Measurements from ENCODE around the gene MDK. TPM values are rescaled to one million over a fixed set of nuclear protein-coding genes. Genes with fewer than 3 reads are reported as not detected.
A peak's percentile ranks its signal among the peaks of the same experiment; 100 is the strongest.

MDK gene
- total RNA-seq, 1 donor from 2014 or later: 5.4 TPM

DNA sequence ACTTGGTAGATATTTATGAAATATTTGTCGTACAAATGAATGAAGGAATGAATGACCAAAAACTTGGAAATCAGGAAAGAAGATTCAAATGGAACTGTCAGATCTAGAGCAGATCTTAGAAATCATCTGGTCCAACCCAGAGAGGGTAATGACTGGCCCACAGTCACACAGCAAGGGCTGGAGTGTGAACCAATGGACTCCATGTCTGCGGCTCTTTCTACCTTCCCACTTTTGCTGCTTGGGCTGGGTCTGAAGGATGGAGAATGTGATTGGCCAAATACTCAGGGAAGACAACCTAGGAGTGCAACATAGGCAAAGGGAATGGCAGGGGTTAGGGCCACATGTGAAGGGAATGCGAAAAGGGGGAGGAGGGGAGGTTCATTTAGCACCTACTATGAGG is 40.0 kb upstream of the MDK start:
- Mint-ChIP-seq H3K9me3 (no peaks in the 10 kb centered on the region), H3K36me3 (ENCODE audit: low read depth) (no peaks in the 10 kb centered on the region), H3K4me1 (peaks cover 60% of the 10 kb centered on the region), H3K27me3 (peaks cover 2% of the 10 kb centered on the region), H3K27ac (no peak overlapping the region), H3K4me3 (no peak overlapping the region)
- DNase-seq: no peak
- intact Hi-C loops (cut with micrococcal nuclease): loop anchor here (10.0 kb wide), 1 partner anchor 497 kb away; the partner anchor contains the start of gene CRY2

DNA sequence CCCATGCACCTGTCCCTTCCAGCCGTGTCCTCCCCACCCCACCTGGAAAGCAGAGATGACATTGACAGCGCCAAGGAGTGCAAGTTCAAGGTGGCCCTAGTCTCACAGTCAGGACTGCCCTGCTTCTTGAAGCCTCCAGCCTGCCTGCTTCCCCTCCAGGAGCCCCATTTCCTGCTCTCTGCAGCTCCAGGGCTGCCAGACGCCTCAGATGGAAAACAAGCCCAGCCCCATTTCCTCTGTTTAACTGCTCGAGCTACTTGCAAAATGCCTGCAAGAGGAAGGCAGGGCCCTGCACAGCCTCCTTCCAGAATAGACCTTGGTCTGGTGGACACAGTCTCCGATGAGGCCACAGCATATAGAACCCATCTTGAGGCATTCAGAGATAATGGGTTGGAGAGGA is 39.2 kb upstream of the MDK start:
- no peak overlapping the region for H3K4me3 Mint-ChIP-seq

DNA sequence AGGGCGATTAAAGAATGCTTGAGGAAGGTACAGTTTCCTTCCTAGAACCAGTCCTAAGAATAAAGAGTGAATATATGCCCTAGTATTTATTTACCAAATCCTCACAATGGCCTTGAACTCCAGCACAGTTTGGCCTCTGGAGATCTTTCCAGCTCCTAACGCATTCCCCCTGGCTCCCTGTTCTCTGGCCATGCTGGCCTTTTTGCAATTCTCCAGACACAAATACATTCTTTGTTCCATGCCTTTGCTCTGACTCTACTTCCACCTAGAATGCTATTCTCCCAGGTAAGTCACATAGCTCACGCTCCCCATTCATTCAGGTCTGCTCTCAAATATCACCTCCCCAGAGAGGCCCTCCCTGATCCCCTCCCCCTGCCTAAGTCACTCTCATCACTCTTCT is 37.9 kb upstream of the MDK start:
- no peaks in the 10 kb centered on the region for H3K36me3 Mint-ChIP-seq (ENCODE audit: low read depth)
- intact Hi-C loops (cut with micrococcal nuclease): loop anchor here (10.0 kb wide), 1 partner anchor 499 kb away; the partner anchor contains the start of gene CRY2
- H3K27ac Mint-ChIP-seq: no peak overlapping the region
- no peak overlapping the region for H3K4me3 Mint-ChIP-seq
- peaks cover 61% of the 10 kb centered on the region for H3K4me1 Mint-ChIP-seq
- no peaks in the 10 kb centered on the region for H3K9me3 Mint-ChIP-seq
- DNase-seq: no peak
- no peaks in the 10 kb centered on the region for H3K27me3 Mint-ChIP-seq

More for the DNA sequence above, 39.2 kb upstream of the MDK start:
- peak; percentile 81 for DNase-seq
- peaks cover 2% of the 10 kb centered on the region for H3K27me3 Mint-ChIP-seq
- no peaks in the 10 kb centered on the region for H3K9me3 Mint-ChIP-seq
- intact Hi-C loops (cut with micrococcal nuclease): loop anchor here (1.0 to 10.0 kb wide), 2 partner anchors 8 to 497 kb away; partner anchors contain the start of gene CRY2
- H3K36me3 Mint-ChIP-seq (ENCODE audit: low read depth): no peaks in the 10 kb centered on the region
- H3K27ac Mint-ChIP-seq: no peak overlapping the region
- peaks cover 63% of the 10 kb centered on the region for H3K4me1 Mint-ChIP-seq

DNA sequence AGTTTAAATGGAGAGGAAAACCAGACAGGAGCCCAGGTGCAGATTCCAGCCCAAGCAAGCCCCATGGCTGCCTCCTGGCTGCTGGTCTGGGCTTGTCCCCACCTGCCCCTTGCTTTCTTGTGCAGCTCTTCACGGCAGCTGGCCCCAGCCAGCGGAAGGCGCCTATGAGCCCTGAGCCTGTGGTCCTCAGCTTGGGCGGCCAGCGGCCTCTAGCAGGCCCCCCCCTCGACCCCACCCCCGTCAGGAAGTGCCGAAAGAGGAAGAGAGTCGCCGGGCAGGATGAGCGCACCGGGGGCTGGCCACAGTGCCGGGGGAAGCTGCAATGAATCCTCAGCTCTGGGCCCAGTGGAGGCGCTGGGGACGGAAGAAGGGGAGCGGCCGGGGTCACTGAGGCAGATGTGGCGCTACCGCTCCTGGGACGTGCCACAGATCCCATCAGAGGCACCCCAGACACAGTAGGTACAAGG is 36.3 kb upstream of the MDK start:
- H3K4me3 Mint-ChIP-seq: peak overlapping the region; percentile 84
- H3K36me3 Mint-ChIP-seq (ENCODE audit: low read depth): peaks cover 2% of the 10 kb centered on the region
- no peaks in the 10 kb centered on the region for H3K9me3 Mint-ChIP-seq
- intact Hi-C loops (cut with micrococcal nuclease): loop anchor here (10.0 kb wide), 1 partner anchor 500 kb away; the partner anchor contains the start of gene CRY2
- H3K4me1 Mint-ChIP-seq: peaks cover 69% of the 10 kb centered on the region
- H3K27ac Mint-ChIP-seq: peak overlapping the region; percentile 57
- H3K27me3 Mint-ChIP-seq: no peaks in the 10 kb centered on the region
- peak; percentile 73 for DNase-seq

DNA sequence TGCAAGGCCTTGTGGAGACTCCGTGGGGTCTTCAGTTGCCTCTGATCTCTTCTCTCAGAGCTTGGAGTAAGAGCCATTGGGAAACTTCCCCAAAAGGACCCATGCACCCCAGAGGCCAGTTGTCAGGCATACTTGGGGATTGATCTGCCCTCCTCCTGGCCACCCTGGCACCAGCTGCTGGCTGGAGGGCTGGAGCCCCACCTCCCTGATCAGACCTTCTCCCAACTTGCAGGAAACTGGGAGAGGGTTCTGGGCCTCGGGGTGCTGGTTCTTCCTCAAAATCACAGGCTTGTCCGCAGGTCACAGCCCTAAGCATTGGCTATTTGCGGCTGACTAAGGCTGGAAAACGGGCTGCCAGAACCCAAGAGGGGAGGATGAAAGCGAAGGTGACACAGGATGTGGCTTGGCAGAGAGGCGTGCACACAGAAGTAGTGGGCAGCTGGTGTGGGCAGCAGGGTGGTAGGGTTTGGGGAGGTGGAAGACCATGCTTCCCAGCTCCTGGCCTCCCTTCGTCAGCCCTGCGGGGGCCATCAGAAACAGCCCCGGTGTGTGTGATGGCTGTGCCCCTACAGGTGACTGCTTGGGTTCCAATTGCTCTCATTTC is 35.5 kb upstream of the MDK start:
- Mint-ChIP-seq H3K4me1 (peaks cover 73% of the 10 kb centered on the region), H3K36me3 (ENCODE audit: low read depth) (peaks cover 2% of the 10 kb centered on the region), H3K27ac (peak overlapping the region; percentile 85), H3K9me3 (no peaks in the 10 kb centered on the region), H3K4me3 (peak overlapping the region; percentile 84), H3K27me3 (no peaks in the 10 kb centered on the region)
- intact Hi-C loops (cut with micrococcal nuclease): loop anchor here (10.0 kb wide), 1 partner anchor 501 kb away; the partner anchor contains the start of gene CRY2
- DNase-seq: peak; percentile 81

DNA sequence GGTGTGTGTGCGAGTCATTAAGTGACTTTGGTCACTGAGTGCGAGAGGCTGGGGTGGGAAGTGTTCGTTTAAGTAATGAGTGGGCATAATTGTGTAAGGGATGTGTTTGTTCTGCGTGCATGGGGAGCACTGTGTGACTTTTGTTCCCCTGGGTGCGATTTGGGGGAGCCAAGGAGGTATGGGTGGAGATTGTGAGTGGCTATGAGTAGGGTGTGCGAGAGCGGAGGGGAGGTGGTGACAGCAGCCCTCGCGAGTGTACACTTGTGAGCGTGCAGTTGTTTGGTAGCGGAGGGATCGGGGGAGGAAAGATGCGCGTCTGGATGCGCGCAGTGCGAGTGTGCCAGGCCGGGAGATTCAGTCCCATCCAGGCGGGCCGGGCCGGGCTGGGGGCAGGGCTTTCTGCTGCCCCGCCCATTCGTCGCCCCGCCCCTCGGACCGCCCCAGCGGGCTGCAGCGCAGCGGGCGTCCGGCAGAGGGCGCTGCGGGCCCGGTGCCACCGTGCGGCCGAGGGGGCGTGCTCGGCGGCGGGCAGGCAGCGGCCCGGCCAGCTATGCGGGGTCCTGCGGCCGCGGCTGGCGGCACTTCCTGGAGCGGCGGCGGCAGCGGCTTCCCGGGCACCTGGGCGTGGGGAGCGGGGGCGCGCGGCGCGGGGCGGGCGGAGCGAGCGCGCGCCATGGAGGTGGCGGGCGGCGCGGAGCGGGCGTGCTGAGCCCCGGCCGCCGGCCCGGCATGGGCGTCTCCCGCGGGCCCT is 34.4 kb upstream of the MDK start, which contains the start of gene DGKZ:
DGKZ (plus strand) TSS at position 578 of the 751 bp plus-strand sequence. CDS start 197 bp downstream, outside the sequence.
- H3K27ac Mint-ChIP-seq: peak within 1 kb of the TSS; percentile 91
- peaks cover 73% of the 10 kb centered on the region for H3K4me1 Mint-ChIP-seq
- H3K27me3 Mint-ChIP-seq: no peaks in the 10 kb centered on the region
- no peaks in the 10 kb centered on the region for H3K9me3 Mint-ChIP-seq
- peak; percentile 98 for DNase-seq
- peak within 1 kb of the TSS; percentile 88 for H3K4me3 Mint-ChIP-seq
- intact Hi-C loops (cut with micrococcal nuclease): loop anchor here (1.0 to 10.0 kb wide), 3 partner anchors 14 to 502 kb away; partner anchors contain the start of genes CRY2 and PHF21A
- peaks cover 4% of the 10 kb centered on the region for H3K36me3 Mint-ChIP-seq (ENCODE audit: low read depth)

DNA sequence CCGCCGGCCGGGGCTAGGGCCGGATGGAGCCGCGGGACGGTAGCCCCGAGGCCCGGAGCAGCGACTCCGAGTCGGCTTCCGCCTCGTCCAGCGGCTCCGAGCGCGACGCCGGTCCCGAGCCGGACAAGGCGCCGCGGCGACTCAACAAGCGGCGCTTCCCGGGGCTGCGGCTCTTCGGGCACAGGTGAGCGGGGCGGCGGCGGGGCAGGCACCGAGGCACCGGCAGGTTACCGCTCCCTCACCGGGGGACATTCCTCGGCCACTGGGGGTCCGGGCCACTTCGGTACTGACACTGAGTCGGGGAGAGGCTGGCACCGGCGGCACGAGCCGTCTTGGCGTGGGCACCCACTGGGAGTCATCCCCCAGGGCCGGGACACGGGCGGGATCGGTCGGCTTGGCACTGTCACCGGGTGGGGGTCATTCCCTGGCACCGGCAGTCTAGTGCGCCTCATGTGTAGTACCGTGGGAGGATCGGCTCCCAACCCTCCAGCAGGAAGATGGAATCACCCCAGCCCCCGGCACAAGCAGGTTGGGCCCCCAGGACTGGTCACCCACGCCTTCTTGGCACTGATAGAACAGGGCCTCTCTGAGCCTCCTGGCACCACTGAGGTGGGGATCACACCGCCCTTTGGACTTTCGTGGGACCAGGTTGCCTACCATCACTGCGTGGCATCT is 33.7 kb upstream of the MDK start:
- peak overlapping the region; percentile 91 for H3K27ac Mint-ChIP-seq
- DNase-seq: peak; percentile 71
- intact Hi-C loops (cut with micrococcal nuclease): loop anchor here (1.0 to 10.0 kb wide), 4 partner anchors 14 to 503 kb away; partner anchors contain the start of genes CRY2 and PHF21A
- H3K4me1 Mint-ChIP-seq: peaks cover 69% of the 10 kb centered on the region
- no peaks in the 10 kb centered on the region for H3K9me3 Mint-ChIP-seq
- no peaks in the 10 kb centered on the region for H3K27me3 Mint-ChIP-seq
- peak overlapping the region; percentile 88 for H3K4me3 Mint-ChIP-seq
- peaks cover 4% of the 10 kb centered on the region for H3K36me3 Mint-ChIP-seq (ENCODE audit: low read depth)

DNA sequence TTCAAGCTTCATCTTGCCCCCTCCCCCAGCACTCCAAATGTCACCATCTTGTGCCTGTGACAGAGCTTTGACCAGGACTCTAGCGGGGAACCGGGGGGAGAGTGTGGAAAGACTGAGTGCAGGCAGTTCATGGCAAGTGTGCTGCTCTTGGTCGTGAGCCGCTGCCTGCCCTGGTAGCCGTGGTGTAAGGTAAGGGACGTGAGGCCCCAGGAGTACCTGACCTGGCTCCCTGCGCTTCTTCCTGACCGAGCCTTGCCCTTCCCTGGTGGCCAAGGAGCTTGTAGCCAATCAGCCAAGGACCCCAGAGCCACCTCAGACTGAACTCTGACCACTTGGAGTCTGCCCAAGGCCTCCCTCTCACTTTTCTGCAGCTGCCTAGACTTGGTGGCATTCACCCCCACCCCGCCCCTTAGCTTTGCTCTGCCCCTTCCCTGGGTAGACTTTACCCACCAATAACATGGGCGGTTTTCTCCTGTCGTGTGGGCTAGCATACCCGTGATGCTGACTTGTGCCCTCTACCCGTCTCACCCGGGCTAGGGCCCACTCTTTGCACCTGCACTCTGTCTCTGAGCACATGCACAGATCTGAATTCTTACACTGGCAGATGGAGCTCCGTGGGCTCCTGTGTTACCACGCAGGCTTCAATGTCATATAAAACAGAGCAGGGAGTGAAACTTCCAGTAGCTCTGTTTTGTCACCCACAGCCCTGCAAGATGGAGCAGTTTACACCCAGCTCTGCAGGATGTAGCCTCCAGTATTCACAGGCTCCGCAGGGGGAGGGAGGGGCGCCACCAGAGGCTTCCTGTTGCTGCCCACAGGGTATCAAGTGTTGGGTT is 32.7 kb upstream of the MDK start:
- peak overlapping the region; percentile 91 for H3K27ac Mint-ChIP-seq
- intact Hi-C loops (cut with micrococcal nuclease): loop anchor here (2.0 to 10.0 kb wide), 2 partner anchors 40 to 504 kb away; partner anchors contain the start of gene CRY2
- no peaks in the 10 kb centered on the region for H3K27me3 Mint-ChIP-seq
- DNase-seq: peak; percentile 89
- peaks cover 4% of the 10 kb centered on the region for H3K36me3 Mint-ChIP-seq (ENCODE audit: low read depth)
- H3K9me3 Mint-ChIP-seq: no peaks in the 10 kb centered on the region
- peak overlapping the region; percentile 88 for H3K4me3 Mint-ChIP-seq
- H3K4me1 Mint-ChIP-seq: peaks cover 73% of the 10 kb centered on the region

DNA sequence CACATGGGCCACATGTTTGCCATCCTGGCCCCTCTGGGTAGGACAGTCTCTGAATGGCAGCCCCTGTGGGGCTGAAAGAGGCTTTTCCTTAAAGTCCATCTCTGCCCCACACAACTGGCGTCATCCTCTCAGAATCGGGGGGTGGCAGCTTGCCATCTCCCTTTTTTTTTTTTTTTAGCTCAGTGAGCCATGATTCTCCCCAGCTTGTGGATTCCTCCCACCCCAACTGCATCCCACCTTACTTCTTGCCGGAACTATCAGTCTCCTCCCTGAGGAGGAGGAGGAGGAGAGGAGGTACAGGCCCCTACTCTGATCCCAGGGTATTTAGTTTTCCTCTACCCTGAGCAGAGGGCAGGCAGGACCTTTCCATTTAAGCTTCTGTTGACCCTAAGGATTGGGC is 30.8 kb upstream of the MDK start:
- Mint-ChIP-seq H3K4me1 (peaks cover 66% of the 10 kb centered on the region), H3K36me3 (ENCODE audit: low read depth) (peaks cover 8% of the 10 kb centered on the region), H3K27me3 (no peaks in the 10 kb centered on the region), H3K9me3 (no peaks in the 10 kb centered on the region), H3K27ac (peak overlapping the region; percentile 39), H3K4me3 (peak overlapping the region; percentile 34)
- intact Hi-C loops (cut with micrococcal nuclease): no loop called here
- no peak for DNase-seq

DNA sequence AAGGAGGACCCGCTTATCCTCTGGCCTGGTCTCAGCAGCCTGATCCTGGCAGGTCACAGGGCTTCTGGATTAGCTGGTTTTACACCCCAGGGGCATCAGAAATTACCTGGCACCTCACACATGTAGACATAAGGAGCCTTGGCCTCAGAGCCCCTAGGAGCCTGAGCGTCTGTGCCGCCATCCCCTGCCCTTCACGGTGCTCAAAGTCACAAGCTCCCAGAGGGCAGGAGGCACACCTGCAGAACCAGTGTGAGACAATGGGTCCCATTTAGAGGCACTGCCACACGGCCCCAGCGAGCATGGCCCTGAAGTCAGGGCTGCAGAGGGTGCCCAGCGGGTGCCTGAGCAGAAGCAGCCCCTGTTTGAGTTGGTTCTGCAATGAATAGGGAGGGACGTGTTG is 30.3 kb upstream of the MDK start:
- Mint-ChIP-seq H3K9me3 (no peaks in the 10 kb centered on the region), H3K27me3 (no peaks in the 10 kb centered on the region), H3K36me3 (ENCODE audit: low read depth) (peaks cover 8% of the 10 kb centered on the region), H3K4me1 (peaks cover 63% of the 10 kb centered on the region), H3K27ac (peak overlapping the region; percentile 12), H3K4me3 (peak overlapping the region; percentile 86)
- no peak for DNase-seq
- intact Hi-C loops (cut with micrococcal nuclease): no loop called here

DNA sequence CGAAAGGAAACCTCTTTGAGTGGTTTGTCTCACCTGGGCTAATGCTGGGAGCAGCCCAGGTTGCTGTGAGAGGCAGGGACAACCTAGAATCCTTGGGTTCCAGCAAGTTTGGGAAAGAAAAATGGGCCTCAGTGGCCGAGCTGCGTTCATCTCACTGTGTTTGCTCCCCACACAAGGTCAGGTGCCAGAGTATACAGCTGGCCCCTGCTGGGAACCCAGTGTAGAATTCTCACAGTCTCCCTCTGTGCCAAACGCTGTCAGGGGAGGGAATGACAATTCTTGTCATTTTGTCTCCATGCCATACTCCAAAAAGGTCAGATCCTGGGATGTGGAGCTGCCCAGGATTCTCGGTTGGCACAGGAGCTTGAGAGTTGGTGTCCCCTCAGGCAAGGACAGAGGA is 29.9 kb upstream of the MDK start:
- no peaks in the 10 kb centered on the region for H3K27me3 Mint-ChIP-seq
- H3K9me3 Mint-ChIP-seq: no peaks in the 10 kb centered on the region
- H3K4me3 Mint-ChIP-seq: peak overlapping the region; percentile 86
- H3K4me1 Mint-ChIP-seq: peaks cover 59% of the 10 kb centered on the region
- intact Hi-C loops (cut with micrococcal nuclease): loop anchor here (1.0 kb wide), 2 partner anchors 10 to 16 kb away; no protein-coding TSS in a partner anchor
- peaks cover 8% of the 10 kb centered on the region for H3K36me3 Mint-ChIP-seq (ENCODE audit: low read depth)
- H3K27ac Mint-ChIP-seq: peak overlapping the region; percentile 62
- DNase-seq: no peak

DNA sequence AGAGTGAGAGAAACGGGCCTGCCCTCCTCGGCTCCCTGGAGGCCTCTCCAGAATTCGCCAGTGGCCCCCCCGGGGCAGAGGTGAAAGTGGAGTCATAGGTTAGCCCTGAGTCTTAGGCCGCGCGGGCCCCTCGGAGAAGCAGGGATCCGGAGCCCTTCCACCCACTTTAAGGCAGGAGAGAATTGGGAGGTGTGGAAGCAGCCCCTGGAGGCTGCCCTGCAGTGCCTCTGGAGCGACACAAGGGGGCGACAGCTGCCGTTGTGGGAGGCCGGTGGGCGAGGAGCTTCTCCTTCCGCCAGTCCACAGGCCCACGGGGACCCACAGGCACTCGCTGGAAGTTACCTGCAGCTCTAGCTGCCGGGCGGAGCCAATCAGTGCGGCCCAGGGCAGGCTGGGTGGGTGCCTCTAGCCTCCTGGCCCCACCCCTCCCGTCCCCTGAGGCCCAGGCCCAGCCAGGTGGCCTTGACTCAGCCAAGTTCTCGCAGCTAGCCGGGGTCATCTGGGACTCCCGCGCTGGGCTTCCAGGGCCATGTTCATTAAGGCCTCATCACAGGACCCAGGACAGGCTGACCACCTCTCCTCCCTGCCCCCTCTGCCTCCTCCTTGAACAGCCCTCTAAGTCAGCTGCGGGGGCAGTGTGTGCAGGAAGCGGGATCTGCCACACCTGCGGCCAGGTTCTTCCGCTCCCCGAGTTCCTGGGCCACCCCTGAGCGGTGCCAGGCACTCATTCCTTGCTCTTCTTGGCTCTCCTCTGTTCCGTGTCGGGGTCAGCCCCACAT is 29.2 kb upstream of the MDK start:
- peaks cover 58% of the 10 kb centered on the region for H3K4me1 Mint-ChIP-seq
- peak overlapping the region; percentile 90 for H3K27ac Mint-ChIP-seq
- H3K9me3 Mint-ChIP-seq: no peaks in the 10 kb centered on the region
- intact Hi-C loops (cut with micrococcal nuclease): loop anchor here (1.0 kb wide), 2 partner anchors 9 to 15 kb away; no protein-coding TSS in a partner anchor
- H3K4me3 Mint-ChIP-seq: peak overlapping the region; percentile 86
- no peaks in the 10 kb centered on the region for H3K27me3 Mint-ChIP-seq
- DNase-seq: peak; percentile 93
- H3K36me3 Mint-ChIP-seq (ENCODE audit: low read depth): peaks cover 8% of the 10 kb centered on the region
